Measurements from ENCODE around the gene MORF4L2. TPM values are rescaled to one million over a fixed set of nuclear protein-coding genes. Genes with fewer than 3 reads are reported as not detected.

Gene MORF4L2
- total and polyA plus RNA-seq, 2 of the 8 experiments (the other 6 are each of a cell fraction or from before 2014, with no cell fraction given) = 235 to 373 TPM

GRCh38 chrX:103669745-103670144, 16.8 kb downstream of the MORF4L2 start:
- POLR2A ChIA-PET (ENCODE audit: partially characterized antibody) = no interaction called here
- CTCF ChIA-PET (ENCODE audit: partially characterized antibody) = no interaction called here
- Histone ChIP-seq H3K56ac (replicated peaks; ENCODE audit: insufficient read length, low read depth, low read length) (no peak overlapping the region), H3K36me3 (ENCODE audit: control insufficient read depth in 2 of 4, insufficient read depth in 4 of 4, low read length in 3 of 4) (no peaks in the 10 kb centered on the region), H3K23me2 (ENCODE audit: low read depth, low read length) (no peaks in the 10 kb centered on the region), H3K23ac (ENCODE audit: insufficient read length) (no peak overlapping the region), H3K4me1 (replicated peaks in 1 of 4; ENCODE audit: control insufficient read depth in 3 of 4, insufficient read depth in 4 of 4, low read length in 3 of 4) (no peaks in the 10 kb centered on the region; a peak in 1 of 7 replicates), H3K27ac (ENCODE audit: low read depth, low read length) (no peak overlapping the region), H2AFZ (ENCODE audit: low read length) (no peak overlapping the region), H2BK20ac (ENCODE audit: low read length) (no peak overlapping the region), H2BK15ac (ENCODE audit: low read length) (no peak overlapping the region), H3K27me3 (replicated peaks in 1 of 4; ENCODE audit: control insufficient read depth in 3 of 4, extremely low read depth in 1 of 4, insufficient read depth in 3 of 4, low read length in 3 of 4) (no peaks in the 10 kb centered on the region), H3K79me1 (ENCODE audit: low read depth, low read length) (no peaks in the 10 kb centered on the region), H4K5ac (ENCODE audit: insufficient read length, low read depth, low read length) (no peak overlapping the region), H3K18ac (ENCODE audit: extremely low read depth, low read length) (no peak overlapping the region), H2BK5ac (ENCODE audit: low read depth, low read length) (no peak overlapping the region), H4K91ac (replicated peaks; ENCODE audit: insufficient read length, low read length) (no peak overlapping the region), H2BK12ac (ENCODE audit: low read depth, low read length) (no peak overlapping the region), H3K9ac (replicated peaks in 1 of 4; ENCODE audit: extremely low read depth in 1 of 4, low read depth in 3 of 4, low read length in 3 of 4) (no peak overlapping the region), H3K4me2 (ENCODE audit: insufficient read depth in 1 of 2, low read depth in 2 of 2, low read length in 2 of 2) (no peak overlapping the region), H3K14ac (ENCODE audit: insufficient read length) (no peak overlapping the region), H3K4ac (replicated peaks; ENCODE audit: insufficient read length, low read depth, low read length) (no peak overlapping the region), H2BK120ac (replicated peaks; ENCODE audit: low read depth, low read length) (no peak overlapping the region), H3K4me3 (ENCODE audit: extremely low read depth in 1 of 4, insufficient read depth in 2 of 4, low read depth in 3 of 4, low read length in 4 of 4) (no peak overlapping the region), H4K20me1 (replicated peaks in 1 of 2; ENCODE audit: control insufficient read depth in 1 of 2, insufficient read depth in 2 of 2, low read length in 2 of 2) (no peaks in the 10 kb centered on the region), H2AK5ac (ENCODE audit: low read depth, low read length) (no peak overlapping the region), H3K9me3 (ENCODE audit: insufficient read depth in 2 of 2, low read depth in 1 of 2, low read length in 1 of 2) (no peaks in the 10 kb centered on the region), H4K8ac (ENCODE audit: extremely low read depth, insufficient read depth, low read length) (no peak overlapping the region), H3K79me2 (ENCODE audit: control insufficient read depth in 1 of 2, insufficient read depth in 2 of 2, low read length in 2 of 2) (no peaks in the 10 kb centered on the region)
- 100% methylated on average over 1 of the region's 1 CpG; no CpG with 5 or more reads in 1 of the 2 experiments for WGBS, 2 experiments (ENCODE audit: extremely low coverage in 1 of 2, insufficient coverage in 1 of 2, insufficient read length in 1 of 2, insufficient replicate concordance in 2 of 2, low coverage in 1 of 2, low lambda C conversion rate in 2 of 2, missing lambda C conversion rate in 1 of 2)
- DNase-seq (ENCODE audit: low read depth in 1 of 2, low spot score in 2 of 2) = no peak
- FAIRE-seq = no peak
- TF ChIP-seq KDM1A (IDR thresholded peaks at IDR 0.05; ENCODE audit: borderline replicate concordance, low read length) = no peak
- TF ChIP-seq EGR1 (IDR thresholded peaks at IDR 0.05; ENCODE audit: borderline replicate concordance, low read depth, low read length) = no peak
- TF ChIP-seq ATF3 (IDR thresholded peaks at IDR 0.05; ENCODE audit: insufficient read depth, low read depth, low read length) = no peak
- no peak for TF ChIP-seq POLR2A (IDR thresholded peaks at IDR 0.05; ENCODE audit: control extremely low read depth in 1 of 2, low read depth in 2 of 2, low read length in 2 of 2)
- TF ChIP-seq KDM5A (IDR thresholded peaks at IDR 0.05; ENCODE audit: low read length) = no peak
- no peak for TF ChIP-seq YY1 (IDR thresholded peaks at IDR 0.05; ENCODE audit: low read depth, low read length)
- TF ChIP-seq SUZ12 (IDR thresholded peaks at IDR 0.05; ENCODE audit: low read length) = no peak
- no peak for TF ChIP-seq USF2 (IDR thresholded peaks at IDR 0.05; ENCODE audit: low read length)
- no peak for TF ChIP-seq FOSL1 (IDR thresholded peaks at IDR 0.05; ENCODE audit: insufficient read depth, low read depth, low read length)
- no peak for TF ChIP-seq TAF1 (IDR thresholded peaks at IDR 0.05; ENCODE audit: low read depth, low read length)
- TF ChIP-seq TAF7 (optimal IDR thresholded peaks at IDR 0.05; ENCODE audit: borderline replicate concordance, low read depth, low read length) = no peak
- TF ChIP-seq POLR2AphosphoS5 (IDR thresholded peaks at IDR 0.05; ENCODE audit: low read depth, low read length) = no peak
- TF ChIP-seq RXRA (IDR thresholded peaks at IDR 0.05; ENCODE audit: insufficient read depth, low read depth, low read length) = no peak
- TF ChIP-seq EP300 (IDR thresholded peaks at IDR 0.05; ENCODE audit: borderline replicate concordance in 1 of 2, low read depth in 2 of 2, low read length in 2 of 2) = no peak
